ENCODE results near the gene CLRN1.

DNA sequence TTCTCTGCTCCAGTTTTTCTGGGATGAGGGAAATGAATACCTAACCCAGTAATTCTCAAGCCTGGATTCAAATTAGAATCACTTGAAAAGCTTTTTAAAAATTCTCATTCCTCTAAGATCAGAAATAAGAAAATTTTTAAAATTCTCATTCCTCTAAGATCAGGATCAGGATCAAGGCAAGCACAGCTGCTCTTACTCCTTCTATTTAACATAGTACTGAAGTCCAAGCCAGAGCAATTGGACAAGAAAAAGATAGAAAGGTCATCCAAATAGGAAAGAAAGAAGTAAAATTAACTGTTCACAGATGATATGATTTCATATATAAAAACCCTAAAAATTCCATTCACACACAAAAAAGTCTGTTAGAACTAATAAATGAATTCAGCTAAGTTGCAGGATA is 24.2 kb upstream of the CLRN1 start:
- TF ChIP-seq ZNF644 (tag; IDR thresholded peaks at IDR 0.05; ENCODE audit: low read depth) (no peak), MYC (IDR thresholded peaks at IDR 0.05; ENCODE audit: low read depth, low read length) (no peak), MYC (CRISPR knock-in tag; IDR thresholded peaks at IDR 0.05; ENCODE audit: borderline replicate concordance, low read depth) (no peak), FOXP1 (CRISPR knock-in tag; IDR thresholded peaks at IDR 0.05) (no peak), ZFP30 (CRISPR knock-in tag; IDR thresholded peaks at IDR 0.05; ENCODE audit: borderline replicate concordance) (no peak), FOXA1 (IDR thresholded peaks at IDR 0.05; ENCODE audit: borderline replicate concordance) (no peak), ZNF197 (CRISPR knock-in tag; IDR thresholded peaks at IDR 0.05; ENCODE audit: low read depth) (no peak), TEAD4 (IDR thresholded peaks at IDR 0.05; ENCODE audit: low read length) (no peak), TEAD4 (CRISPR knock-in tag; IDR thresholded peaks at IDR 0.05; ENCODE audit: borderline replicate concordance) (no peak), NFIC (IDR thresholded peaks at IDR 0.05) (no peak), POLR3G (IDR thresholded peaks at IDR 0.05; ENCODE audit: extremely low read depth, insufficient read length, insufficient replicate concordance) (no peak), CREB1 (IDR thresholded peaks at IDR 0.05) (no peak), CREB1 (CRISPR knock-in tag; IDR thresholded peaks at IDR 0.05) (no peak), NFE2L1 (tag; IDR thresholded peaks at IDR 0.05; ENCODE audit: borderline replicate concordance, low read depth) (no peak)
- TF ChIP-seq, protein P1, sequence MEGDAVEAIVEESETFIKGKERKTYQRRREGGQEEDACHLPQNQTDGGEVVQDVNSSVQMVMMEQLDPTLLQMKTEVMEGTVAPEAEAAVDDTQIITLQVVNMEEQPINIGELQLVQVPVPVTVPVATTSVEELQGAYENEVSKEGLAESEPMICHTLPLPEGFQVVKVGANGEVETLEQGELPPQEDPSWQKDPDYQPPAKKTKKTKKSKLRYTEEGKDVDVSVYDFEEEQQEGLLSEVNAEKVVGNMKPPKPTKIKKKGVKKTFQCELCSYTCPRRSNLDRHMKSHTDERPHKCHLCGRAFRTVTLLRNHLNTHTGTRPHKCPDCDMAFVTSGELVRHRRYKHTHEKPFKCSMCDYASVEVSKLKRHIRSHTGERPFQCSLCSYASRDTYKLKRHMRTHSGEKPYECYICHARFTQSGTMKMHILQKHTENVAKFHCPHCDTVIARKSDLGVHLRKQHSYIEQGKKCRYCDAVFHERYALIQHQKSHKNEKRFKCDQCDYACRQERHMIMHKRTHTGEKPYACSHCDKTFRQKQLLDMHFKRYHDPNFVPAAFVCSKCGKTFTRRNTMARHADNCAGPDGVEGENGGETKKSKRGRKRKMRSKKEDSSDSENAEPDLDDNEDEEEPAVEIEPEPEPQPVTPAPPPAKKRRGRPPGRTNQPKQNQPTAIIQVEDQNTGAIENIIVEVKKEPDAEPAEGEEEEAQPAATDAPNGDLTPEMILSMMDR (IDR thresholded peaks at IDR 0.05 in 2 of 3, conservative IDR thresholded peaks at IDR 0.05 in 1 of 3; ENCODE audit: insufficient read depth in 2 of 3, low read depth in 1 of 3, low read length in 3 of 3) = no peak
- TF ChIP-seq, protein P2, sequence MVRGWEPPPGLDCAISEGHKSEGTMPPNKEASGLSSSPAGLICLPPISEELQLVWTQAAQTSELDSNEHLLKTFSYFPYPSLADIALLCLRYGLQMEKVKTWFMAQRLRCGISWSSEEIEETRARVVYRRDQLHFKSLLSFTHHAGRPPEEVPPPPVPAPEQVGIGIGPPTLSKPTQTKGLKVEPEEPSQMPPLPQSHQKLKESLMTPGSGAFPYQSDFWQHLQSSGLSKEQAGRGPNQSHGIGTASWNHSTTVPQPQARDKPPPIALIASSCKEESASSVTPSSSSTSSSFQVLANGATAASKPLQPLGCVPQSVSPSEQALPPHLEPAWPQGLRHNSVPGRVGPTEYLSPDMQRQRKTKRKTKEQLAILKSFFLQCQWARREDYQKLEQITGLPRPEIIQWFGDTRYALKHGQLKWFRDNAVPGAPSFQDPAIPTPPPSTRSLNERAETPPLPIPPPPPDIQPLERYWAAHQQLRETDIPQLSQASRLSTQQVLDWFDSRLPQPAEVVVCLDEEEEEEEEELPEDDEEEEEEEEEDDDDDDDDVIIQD (CRISPR knock-in tag; IDR thresholded peaks at IDR 0.05) = no peak
- TF ChIP-seq, protein P3, sequence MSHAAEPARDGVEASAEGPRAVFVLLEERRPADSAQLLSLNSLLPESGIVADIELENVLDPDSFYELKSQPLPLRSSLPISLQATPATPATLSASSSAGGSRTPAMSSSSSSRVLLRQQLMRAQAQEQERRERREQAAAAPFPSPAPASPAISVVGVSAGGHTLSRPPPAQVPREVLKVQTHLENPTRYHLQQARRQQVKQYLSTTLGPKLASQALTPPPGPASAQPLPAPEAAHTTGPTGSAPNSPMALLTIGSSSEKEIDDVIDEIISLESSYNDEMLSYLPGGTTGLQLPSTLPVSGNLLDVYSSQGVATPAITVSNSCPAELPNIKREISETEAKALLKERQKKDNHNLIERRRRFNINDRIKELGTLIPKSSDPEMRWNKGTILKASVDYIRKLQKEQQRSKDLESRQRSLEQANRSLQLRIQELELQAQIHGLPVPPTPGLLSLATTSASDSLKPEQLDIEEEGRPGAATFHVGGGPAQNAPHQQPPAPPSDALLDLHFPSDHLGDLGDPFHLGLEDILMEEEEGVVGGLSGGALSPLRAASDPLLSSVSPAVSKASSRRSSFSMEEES (CRISPR knock-in tag; IDR thresholded peaks at IDR 0.05) = no peak

Data from K562 (cell line).